Testis (tissue), 2 donors: ENCODE data around the gene PTPRS.

Experiments used
- POLR2A ChIP-seq: fragments of 450-650 bp; IDR thresholded peaks from one replicate; pipeline ENCODE4 v1.6.1; 2017; ENCODE audit warnings: antibody characterized with exemption, mild to moderate bottlenecking, moderate library complexity
- TF ChIP-seq, protein P1 (sequence below), 3 experiments: fragments of 450-650 bp in 2 of 3; fragments of 200-600 bp in 1 of 3; sonication (generic) in 1 of 3; IDR thresholded peaks; one replicate each; pipeline ENCODE4 v1.5.1; 2016 to 2019; ENCODE audit warnings: antibody characterized with exemption in 3 of 3, mild to moderate bottlenecking in 2 of 3, moderate library complexity in 1 of 3

DNA sequence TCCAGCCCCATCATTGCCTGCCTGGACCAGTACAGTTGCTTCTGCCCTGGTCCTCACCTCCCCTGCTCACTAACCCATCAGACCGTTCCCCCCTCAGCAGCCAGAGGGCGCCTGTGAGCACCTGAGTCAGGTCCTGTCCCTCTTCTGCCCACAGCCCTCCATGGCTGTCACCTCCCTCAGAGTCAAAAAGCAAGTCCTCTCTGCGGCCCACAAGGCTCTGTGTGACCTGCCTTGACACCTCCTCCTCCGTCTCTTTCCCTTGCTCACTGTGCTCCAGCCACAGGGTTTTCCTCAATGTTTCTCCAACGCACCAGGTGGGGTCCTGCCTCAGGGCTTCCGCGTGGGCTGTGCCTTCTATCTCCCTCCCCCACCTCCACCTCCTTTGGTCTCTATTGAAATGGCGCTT, 29.4 kb upstream of the PTPRS start:
- TF ChIP-seq, protein P1, sequence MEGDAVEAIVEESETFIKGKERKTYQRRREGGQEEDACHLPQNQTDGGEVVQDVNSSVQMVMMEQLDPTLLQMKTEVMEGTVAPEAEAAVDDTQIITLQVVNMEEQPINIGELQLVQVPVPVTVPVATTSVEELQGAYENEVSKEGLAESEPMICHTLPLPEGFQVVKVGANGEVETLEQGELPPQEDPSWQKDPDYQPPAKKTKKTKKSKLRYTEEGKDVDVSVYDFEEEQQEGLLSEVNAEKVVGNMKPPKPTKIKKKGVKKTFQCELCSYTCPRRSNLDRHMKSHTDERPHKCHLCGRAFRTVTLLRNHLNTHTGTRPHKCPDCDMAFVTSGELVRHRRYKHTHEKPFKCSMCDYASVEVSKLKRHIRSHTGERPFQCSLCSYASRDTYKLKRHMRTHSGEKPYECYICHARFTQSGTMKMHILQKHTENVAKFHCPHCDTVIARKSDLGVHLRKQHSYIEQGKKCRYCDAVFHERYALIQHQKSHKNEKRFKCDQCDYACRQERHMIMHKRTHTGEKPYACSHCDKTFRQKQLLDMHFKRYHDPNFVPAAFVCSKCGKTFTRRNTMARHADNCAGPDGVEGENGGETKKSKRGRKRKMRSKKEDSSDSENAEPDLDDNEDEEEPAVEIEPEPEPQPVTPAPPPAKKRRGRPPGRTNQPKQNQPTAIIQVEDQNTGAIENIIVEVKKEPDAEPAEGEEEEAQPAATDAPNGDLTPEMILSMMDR (IDR thresholded peaks at IDR 0.05): peak in 1 of 3 experiments; percentile 25
- no peak for TF ChIP-seq POLR2A
